MM.1S (cell line): ENCODE measurements around the gene BRIX1.

Experiments
- DNase-seq: peaks from one replicate; pipeline ENCODE4 v3.0.0-alpha.2; 2015
- H2AFZ ChIP-seq: fragments of 300-600 bp; sonication (generic); 2 replicates; pipeline ENCODE4 v1.6.0; 2016; ENCODE audit warnings: antibody characterized with exemption, low read length
- H3F3A ChIP-seq: fragments of 300-600 bp; sonication (generic); 2 replicates; pipeline ENCODE4 v1.6.1; 2016; ENCODE audit warnings: mild to moderate bottlenecking, antibody characterized with exemption, low read length, moderate library complexity, mixed read lengths; ENCODE audit not compliant: insufficient read depth
- H3K27ac ChIP-seq: fragments of 300-600 bp; sonication (generic); 2 replicates; pipeline ENCODE4 v1.5.1; 2016; ENCODE audit warnings: mild to moderate bottlenecking, low read length
- H3K27me3 ChIP-seq: fragments of 300-600 bp; sonication (generic); replicated peaks from 2 replicates; pipeline ENCODE4 v1.6.0; 2016; ENCODE audit warnings: low read length; ENCODE audit not compliant: insufficient read depth
- H3K36me3 ChIP-seq: fragments of 300-600 bp; sonication (generic); replicated peaks from 2 replicates; pipeline ENCODE4 v1.6.1; 2016; ENCODE audit warnings: mild to moderate bottlenecking, low read length, mixed read lengths; ENCODE audit not compliant: insufficient read depth
- H3K4me1 ChIP-seq: fragments of 300-600 bp; sonication (generic); 2 replicates; pipeline ENCODE4 v1.6.1; 2016; ENCODE audit warnings: low read length, mixed read lengths
- H3K4me2 ChIP-seq: fragments of 300-600 bp; sonication (generic); 2 replicates; pipeline ENCODE4 v1.6.0; 2016; ENCODE audit warnings: low read depth, low read length
- H3K4me3 ChIP-seq: fragments of 300-600 bp; sonication (generic); 2 replicates; pipeline ENCODE4 v1.5.1; 2016; ENCODE audit warnings: low read length, mixed read lengths
- H3K79me2 ChIP-seq: fragments of 300-600 bp; sonication (generic); 2 replicates; pipeline ENCODE4 v1.6.1; 2016; ENCODE audit warnings: mixed run types, low read length, mixed read lengths
- H3K9ac ChIP-seq: fragments of 300-600 bp; sonication (generic); 2 replicates; pipeline ENCODE4 v1.6.1; 2016; ENCODE audit warnings: low read length, mixed read lengths
- H3K9me2 ChIP-seq: fragments of 300-600 bp; sonication (generic); replicated peaks from 2 replicates; pipeline ENCODE4 v1.6.1; 2016; ENCODE audit warnings: mild to moderate bottlenecking, low read length, mixed read lengths; ENCODE audit not compliant: insufficient read depth
- H3K9me3 ChIP-seq: fragments of 300-600 bp; sonication (generic); replicated peaks from 2 replicates; pipeline ENCODE4 v1.6.1; 2016; ENCODE audit warnings: mild to moderate bottlenecking, low read length, mixed read lengths; ENCODE audit not compliant: insufficient read depth
- H4K20me1 ChIP-seq: fragments of 300-600 bp; sonication (generic); 2 replicates; pipeline ENCODE4 v1.6.1; 2016; ENCODE audit warnings: mild to moderate bottlenecking, low read length, moderate library complexity, mixed read lengths; ENCODE audit not compliant: insufficient read depth
- CTCF ChIP-seq: fragments of 300-600 bp; sonication (generic); IDR thresholded peaks from 2 replicates; pipeline ENCODE4 v1.5.1; 2016; ENCODE audit warnings: antibody characterized with exemption, low read length, mixed read lengths
- EZH2 ChIP-seq: fragments of 300-600 bp; sonication (generic); optimal IDR thresholded peaks from 2 replicates; pipeline ENCODE3; 2017; ENCODE audit warnings: low read depth, mild to moderate bottlenecking, antibody characterized with exemption, low read length, mixed read lengths
- EZH2phosphoT487 ChIP-seq: fragments of 300-600 bp; sonication (generic); IDR thresholded peaks from 2 replicates; pipeline ENCODE4 v1.6.1; 2018; ENCODE audit warnings: antibody characterized with exemption, low read length

The BRIX1 gene

GRCh38 chr5:34868791-34869190, 46.7 kb upstream of the BRIX1 start:
- H3K4me3 ChIP-seq, result no peak overlapping the region
- no peaks in the 10 kb centered on the region for H3F3A ChIP-seq
- no peaks in the 10 kb centered on the region for H3K4me1 ChIP-seq
- H4K20me1 ChIP-seq, result no peaks in the 10 kb centered on the region
- H3K9ac ChIP-seq, result no peak overlapping the region
- no peak overlapping the region for H2AFZ ChIP-seq
- H3K79me2 ChIP-seq, result no peaks in the 10 kb centered on the region
- H3K36me3 ChIP-seq, result no peaks in the 10 kb centered on the region
- DNase-seq, result no peak
- no peaks in the 10 kb centered on the region for H3K9me3 ChIP-seq
- H3K27ac ChIP-seq, result no peak overlapping the region
- H3K9me2 ChIP-seq, result no peaks in the 10 kb centered on the region
- no peak for TF ChIP-seq EZH2phosphoT487
- no peak for TF ChIP-seq EZH2
- no peak for TF ChIP-seq CTCF
- H3K4me2 ChIP-seq, result no peak overlapping the region
- no peaks in the 10 kb centered on the region for H3K27me3 ChIP-seq

- H3K9me3 ChIP-seq, result no peaks in the 10 kb centered on the region
- no peaks in the 10 kb centered on the region for H3K27me3 ChIP-seq
- DNase-seq, result no peak
- no peak overlapping the region for H3K4me2 ChIP-seq
- no peak overlapping the region for H3K4me3 ChIP-seq
- no peaks in the 10 kb centered on the region for H3F3A ChIP-seq
- no peaks in the 10 kb centered on the region for H3K79me2 ChIP-seq
- H4K20me1 ChIP-seq, result no peaks in the 10 kb centered on the region
- no peaks in the 10 kb centered on the region for H3K4me1 ChIP-seq
- no peaks in the 10 kb centered on the region for H3K9me2 ChIP-seq
- H2AFZ ChIP-seq, result no peak overlapping the region
- TF ChIP-seq CTCF (no peak), EZH2phosphoT487 (no peak), EZH2 (no peak)
- no peaks in the 10 kb centered on the region for H3K36me3 ChIP-seq
- H3K27ac ChIP-seq, result no peak overlapping the region
- H3K9ac ChIP-seq, result no peak overlapping the region
Observed at GRCh38 chr5:34869256-34869655, 46.3 kb upstream of the BRIX1 start.

- no peaks in the 10 kb centered on the region for H3K27me3 ChIP-seq
- no peaks in the 10 kb centered on the region for H3K36me3 ChIP-seq
- H2AFZ ChIP-seq, result no peak overlapping the region
- no peak for TF ChIP-seq EZH2
- TF ChIP-seq CTCF, result no peak
- TF ChIP-seq EZH2phosphoT487, result no peak
- no peak overlapping the region for H3K27ac ChIP-seq
- H3K9ac ChIP-seq, result no peak overlapping the region
- no peaks in the 10 kb centered on the region for H4K20me1 ChIP-seq
- no peak overlapping the region for H3K4me2 ChIP-seq
- H3K4me3 ChIP-seq, result no peak overlapping the region
- no peaks in the 10 kb centered on the region for H3K79me2 ChIP-seq
- DNase-seq, result no peak
- no peaks in the 10 kb centered on the region for H3K4me1 ChIP-seq
- no peaks in the 10 kb centered on the region for H3F3A ChIP-seq
- H3K9me3 ChIP-seq, result no peaks in the 10 kb centered on the region
- H3K9me2 ChIP-seq, result no peaks in the 10 kb centered on the region
Observed at GRCh38 chr5:34870382-34870781, 45.1 kb upstream of the BRIX1 start.
